ENCODE measurements around the gene TFPI.

- TF ChIP-seq BHLHE40 (IDR thresholded peaks at IDR 0.05; ENCODE audit: borderline replicate concordance) (no peak), FOXM1 (IDR thresholded peaks at IDR 0.05; ENCODE audit: borderline replicate concordance) (no peak), SP1 (IDR thresholded peaks at IDR 0.05) (no peak), SUZ12 (IDR thresholded peaks at IDR 0.05) (no peak), L3MBTL2 (conservative IDR thresholded peaks at IDR 0.05) (no peak), FOXA1 (IDR thresholded peaks at IDR 0.05) (no peak), ELF4 (IDR thresholded peaks at IDR 0.05) (no peak), ZNF384 (IDR thresholded peaks at IDR 0.05) (no peak), ARNT (IDR thresholded peaks at IDR 0.05) (no peak), LEF1 (IDR thresholded peaks at IDR 0.05; ENCODE audit: borderline replicate concordance) (no peak), HDGF (IDR thresholded peaks at IDR 0.05; ENCODE audit: borderline replicate concordance) (no peak), FOXK2 (IDR thresholded peaks at IDR 0.05) (no peak), TARDBP (IDR thresholded peaks at IDR 0.05) (no peak)
- TF ChIP-seq, protein P1, sequence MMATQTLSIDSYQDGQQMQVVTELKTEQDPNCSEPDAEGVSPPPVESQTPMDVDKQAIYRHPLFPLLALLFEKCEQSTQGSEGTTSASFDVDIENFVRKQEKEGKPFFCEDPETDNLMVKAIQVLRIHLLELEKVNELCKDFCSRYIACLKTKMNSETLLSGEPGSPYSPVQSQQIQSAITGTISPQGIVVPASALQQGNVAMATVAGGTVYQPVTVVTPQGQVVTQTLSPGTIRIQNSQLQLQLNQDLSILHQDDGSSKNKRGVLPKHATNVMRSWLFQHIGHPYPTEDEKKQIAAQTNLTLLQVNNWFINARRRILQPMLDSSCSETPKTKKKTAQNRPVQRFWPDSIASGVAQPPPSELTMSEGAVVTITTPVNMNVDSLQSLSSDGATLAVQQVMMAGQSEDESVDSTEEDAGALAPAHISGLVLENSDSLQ (IDR thresholded peaks at IDR 0.05), result no peak
Measured at GRCh38 chr2:187549193-187549592, 5.0 kb downstream of the TFPI start.

Data from HEK293T (cell line).